NB4 (cell line): Measurements from ENCODE around the gene MAP3K5.
A peak's percentile ranks its signal among the peaks of the same experiment; 100 is the strongest.

ENCODE experiments used
- DNase-seq: peaks from one replicate; pipeline ENCODE4 v3.0.0; 2010; ENCODE audit warnings: low read depth
- H3K4me3 ChIP-seq: one replicate; pipeline ENCODE4 v1.5.1; 2011; ENCODE audit warnings: mild to moderate bottlenecking, low read depth, low read length, moderate library complexity
- CTCF ChIP-seq: IDR thresholded peaks from one replicate; pipeline ENCODE4 v1.5.1; 2012; ENCODE audit warnings: low read depth, low read length
- MAX ChIP-seq: IDR thresholded peaks from 2 replicates; pipeline ENCODE4 v1.6.1; 2011; ENCODE audit warnings: low read depth, low read length
- MYC ChIP-seq: IDR thresholded peaks from 2 replicates; pipeline ENCODE4 v1.6.1; 2011; ENCODE audit warnings: low read depth, low read length
- POLR2A ChIP-seq: IDR thresholded peaks from 2 replicates; pipeline ENCODE4 v1.6.1; 2011; ENCODE audit warnings: mild to moderate bottlenecking; ENCODE audit not compliant: insufficient read length; ENCODE audit errors: extremely low read depth

MAP3K5 gene

GRCh38 chr6:136568129-136568528, 224.1 kb downstream of the MAP3K5 start:
- no peak overlapping the region for H3K4me3 ChIP-seq
- TF ChIP-seq POLR2A (no peak), MYC (no peak), MAX (no peak), CTCF (no peak)
- no peak for DNase-seq

- TF ChIP-seq MYC (no peak), CTCF (no peak), MAX (no peak), POLR2A (no peak)
- no peak for DNase-seq
Measured at GRCh38 chr6:136567688-136568087, 224.6 kb downstream of the MAP3K5 start.

GRCh38 chr6:136566851-136567250, 225.4 kb downstream of the MAP3K5 start:
- no peak for DNase-seq
- peak; percentile 17; the same call in 1 of the 2 replicates for TF ChIP-seq MYC
- no peak for TF ChIP-seq MAX

More at GRCh38 chr6:136567688-136568087, 224.6 kb downstream of the MAP3K5 start:
- H3K4me3 ChIP-seq, result no peak overlapping the region

GRCh38 chr6:136566007-136566487, 226.2 kb downstream of the MAP3K5 start:
- TF ChIP-seq MAX (0 out of 2 replicates have a peak, but pooled peaks have one; percentile 5), MYC (no peak)
- peak; percentile 37 for DNase-seq
- no peak overlapping the region for H3K4me3 ChIP-seq

More at GRCh38 chr6:136566851-136567250, 225.4 kb downstream of the MAP3K5 start:
- H3K4me3 ChIP-seq, result no peak overlapping the region

GRCh38 chr6:136564180-136564579, 228.1 kb downstream of the MAP3K5 start:
- no peak overlapping the region for H3K4me3 ChIP-seq
- TF ChIP-seq MAX (no peak), MYC (no peak), POLR2A (no peak), CTCF (no peak)
- DNase-seq, result no peak

GRCh38 chr6:136563386-136564152, 228.7 kb downstream of the MAP3K5 start:
- no peak for TF ChIP-seq MAX
- no peak for TF ChIP-seq CTCF
- TF ChIP-seq MYC, result no peak
- no peak for TF ChIP-seq POLR2A
- no peak overlapping the region for H3K4me3 ChIP-seq
- DNase-seq, result no peak

- DNase-seq, result no peak
- no peak overlapping the region for H3K4me3 ChIP-seq
- no peak for TF ChIP-seq MAX
- no peak for TF ChIP-seq POLR2A
- no peak for TF ChIP-seq CTCF
- no peak for TF ChIP-seq MYC
Measured at GRCh38 chr6:136562211-136562610, 230.1 kb downstream of the MAP3K5 start.
